Loucy (cell line): ENCODE measurements around the gene NCF1.
"Not testable (repeated sequence)": the region's sequence is repeated elsewhere in the genome, so short reads cannot be mapped to it uniquely, and the experiment has no call there.

Source experiments
- CTCF ChIP-seq: fragments of 200-600 bp; sonication (generic); conservative IDR thresholded peaks from 2 replicates; pipeline ENCODE4 v1.5.1; 2014; ENCODE audit warnings: mild to moderate bottlenecking, antibody characterized with exemption, low read length
- EZH2phosphoT487 ChIP-seq: fragments of 200-600 bp; IDR thresholded peaks from 2 replicates; pipeline ENCODE4 v1.6.1; 2018; ENCODE audit warnings: antibody characterized with exemption, mild to moderate bottlenecking, moderate library complexity, borderline replicate concordance

DNA sequence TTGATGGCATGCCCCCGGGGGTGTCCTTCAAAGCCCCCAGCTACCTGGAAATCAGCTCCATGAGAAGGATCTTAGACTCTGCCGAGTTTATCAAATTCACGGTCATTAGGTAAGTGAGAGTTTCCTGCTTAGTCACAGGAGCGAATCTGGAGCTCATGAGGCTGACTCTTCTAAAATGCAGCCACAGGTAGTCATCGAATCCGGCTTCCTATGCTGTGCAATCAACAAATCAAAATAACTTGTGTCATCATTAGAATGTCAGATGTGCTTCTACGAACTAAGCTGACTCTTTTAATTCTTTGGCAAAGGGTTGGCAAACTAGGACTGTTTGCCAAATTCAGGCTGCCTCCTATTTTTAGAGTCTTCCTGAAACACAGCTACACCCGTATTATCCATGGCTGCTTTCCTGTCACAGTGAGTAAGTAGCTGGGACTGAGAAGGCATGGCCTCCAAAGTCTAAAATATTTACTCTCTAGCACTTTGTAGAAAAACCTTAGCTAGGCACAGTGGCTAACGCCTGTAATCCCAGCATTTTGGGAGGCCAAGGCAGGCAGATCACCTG is 19.8 kb upstream of the NCF1 start:
- TF ChIP-seq EZH2phosphoT487, CTCF: not testable (repeated sequence)
